Activated CD4-positive, alpha-beta memory T cell treated with anti-CD3 and anti-CD28 coated beads for 36 hours (primary cell): ENCODE measurements around the gene TEPSIN. TPM values are rescaled to one million over a fixed set of nuclear protein-coding genes. Genes with fewer than 3 reads are reported as not detected.

Experiments used
- CTCF ChIA-PET: fragments of 350-600 bp; sonication (Branson Sonifier 250); formaldehyde crosslinking; loops from one replicate; lab custom pipeline; 2021; ENCODE audit warnings: antibody characterized with exemption, inconsistent platforms; lab: Charles Lee
- POLR2A ChIA-PET: fragments of 350-600 bp; sonication (Branson Sonifier 250); formaldehyde crosslinking; loops from one replicate; lab custom pipeline; 2021; ENCODE audit warnings: antibody characterized with exemption; lab: Charles Lee
- DNase-seq: peaks from one replicate; pipeline ENCODE4 v3.0.0-alpha.2; 2020
- H3K27ac Mint-ChIP-seq: one replicate; pipeline ENCODE4 v1.8.0; 2021; ENCODE audit warnings: mixed read lengths
- H3K27me3 Mint-ChIP-seq: one replicate; pipeline ENCODE4 v1.8.0; 2021; ENCODE audit warnings: mixed read lengths
- H3K36me3 Mint-ChIP-seq: one replicate; pipeline ENCODE4 v1.8.0; 2021; ENCODE audit warnings: mixed read lengths
- H3K4me1 Mint-ChIP-seq: one replicate; pipeline ENCODE4 v1.8.0; 2021; ENCODE audit warnings: low read depth, mixed read lengths
- H3K4me3 Mint-ChIP-seq: one replicate; pipeline ENCODE4 v1.8.0; 2021; ENCODE audit warnings: mild to moderate bottlenecking, mixed read lengths
- H3K9me3 Mint-ChIP-seq: one replicate; pipeline ENCODE4 v1.8.0; 2021; ENCODE audit warnings: mixed read lengths
- intact Hi-C: fragments of 100-400 bp; cut with micrococcal nuclease; formaldehyde crosslinking; loops from one replicate; pipeline ENCODE4 v1.15.1; 2023
- total RNA-seq, 2 experiments: library from RNA; stranded (reverse); gene quantifications; one replicate each; pipeline ENCODE4 v1.2.3, GENCODE V29; 2021

TEPSIN gene
- total RNA-seq, 2 experiments from 2014 or later: 20.0 to 24.6 TPM

DNA sequence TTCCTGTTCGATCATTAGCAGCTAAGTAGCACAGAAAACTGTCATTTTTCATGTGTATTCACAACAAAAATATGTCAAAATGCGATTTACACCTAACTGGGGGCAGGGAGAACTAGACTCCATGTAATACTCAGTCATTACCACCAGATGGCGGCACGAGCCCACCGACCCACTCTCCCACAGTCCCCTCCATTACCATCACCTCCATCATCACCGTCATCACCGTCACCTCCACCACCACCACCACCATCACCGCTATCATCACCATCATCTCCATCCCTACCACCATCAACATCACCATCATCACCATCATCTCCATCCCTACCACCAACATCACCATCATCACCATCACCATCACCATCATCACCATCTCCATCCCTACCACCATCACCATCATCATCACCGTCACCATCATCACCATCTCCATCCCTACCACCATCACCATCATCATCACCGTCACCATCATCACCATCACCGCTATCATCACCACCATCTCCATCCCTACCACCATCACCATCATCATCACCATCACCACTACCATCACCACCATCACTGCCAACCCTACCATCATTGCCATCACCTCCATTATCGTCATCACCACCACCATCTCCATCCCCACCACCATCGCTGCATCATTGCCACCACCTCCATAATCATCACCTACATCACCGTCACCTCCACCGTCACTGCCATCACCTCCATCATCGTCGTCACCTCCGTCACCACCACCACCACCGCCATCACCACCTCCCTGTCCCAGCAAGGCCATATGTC is 14.7 kb upstream of the TEPSIN start:
- intact Hi-C loops: loop anchor here (2.0 to 5.0 kb wide), 2 partner anchors 41 to 229 kb away; partner anchors contain the start of gene SLC38A10
- H3K9me3 Mint-ChIP-seq: no peaks in the 10 kb centered on the region
- peaks cover 14% of the 10 kb centered on the region for H3K36me3 Mint-ChIP-seq
- ChIA-PET CTCF (interaction anchor here (0.6 to 2.6 kb wide), 19 partner anchors 8 to 599 kb away, joined by 3 to 29 read pairs (median 3); partner anchors contain the start of genes NPLOC4, SLC38A10 and TSPAN10), POLR2A (interaction anchor here (1.0 kb wide), 1 partner anchor 14 kb away, joined by 3 read pairs; no protein-coding TSS in a partner anchor)
- peaks cover 3% of the 10 kb centered on the region for H3K4me1 Mint-ChIP-seq
- no peak overlapping the region for H3K4me3 Mint-ChIP-seq
- H3K27ac Mint-ChIP-seq: no peak overlapping the region
- DNase-seq: peak; percentile 65
- H3K27me3 Mint-ChIP-seq: no peaks in the 10 kb centered on the region

DNA sequence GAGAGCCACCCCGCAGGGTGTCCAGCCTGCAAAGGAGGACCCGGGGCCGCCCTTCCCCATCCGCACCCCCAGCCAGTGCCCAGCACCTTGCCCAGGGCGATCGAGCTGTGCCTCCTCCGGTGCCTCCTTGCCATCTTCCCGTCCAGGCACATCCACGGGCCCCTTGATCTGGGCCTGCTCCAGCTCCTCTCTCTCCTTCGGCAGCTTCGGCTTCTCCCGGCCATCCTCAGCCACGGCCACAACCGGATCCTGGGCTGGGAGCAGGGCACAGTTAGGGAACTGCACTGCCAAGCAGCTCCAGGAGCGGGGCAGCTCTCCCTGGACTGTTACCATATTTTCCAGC is 14.1 kb upstream of the TEPSIN start:
- Mint-ChIP-seq H3K27ac (no peak overlapping the region), H3K9me3 (no peaks in the 10 kb centered on the region), H3K27me3 (no peaks in the 10 kb centered on the region), H3K4me3 (no peak overlapping the region), H3K36me3 (peaks cover 14% of the 10 kb centered on the region), H3K4me1 (peaks cover 3% of the 10 kb centered on the region)
- POLR2A ChIA-PET: interaction anchor here (1.0 kb wide), 1 partner anchor 13 kb away, joined by 3 read pairs; no protein-coding TSS in a partner anchor
- DNase-seq: no peak
- CTCF ChIA-PET: interaction anchor here (0.6 to 2.6 kb wide), 16 partner anchors 14 to 600 kb away, joined by 3 to 29 read pairs (median 3); partner anchors contain the start of genes NPLOC4, SLC38A10 and TSPAN10
- intact Hi-C loops: loop anchor here (2.0 to 5.0 kb wide), 2 partner anchors 42 to 229 kb away; partner anchors contain the start of gene SLC38A10

DNA sequence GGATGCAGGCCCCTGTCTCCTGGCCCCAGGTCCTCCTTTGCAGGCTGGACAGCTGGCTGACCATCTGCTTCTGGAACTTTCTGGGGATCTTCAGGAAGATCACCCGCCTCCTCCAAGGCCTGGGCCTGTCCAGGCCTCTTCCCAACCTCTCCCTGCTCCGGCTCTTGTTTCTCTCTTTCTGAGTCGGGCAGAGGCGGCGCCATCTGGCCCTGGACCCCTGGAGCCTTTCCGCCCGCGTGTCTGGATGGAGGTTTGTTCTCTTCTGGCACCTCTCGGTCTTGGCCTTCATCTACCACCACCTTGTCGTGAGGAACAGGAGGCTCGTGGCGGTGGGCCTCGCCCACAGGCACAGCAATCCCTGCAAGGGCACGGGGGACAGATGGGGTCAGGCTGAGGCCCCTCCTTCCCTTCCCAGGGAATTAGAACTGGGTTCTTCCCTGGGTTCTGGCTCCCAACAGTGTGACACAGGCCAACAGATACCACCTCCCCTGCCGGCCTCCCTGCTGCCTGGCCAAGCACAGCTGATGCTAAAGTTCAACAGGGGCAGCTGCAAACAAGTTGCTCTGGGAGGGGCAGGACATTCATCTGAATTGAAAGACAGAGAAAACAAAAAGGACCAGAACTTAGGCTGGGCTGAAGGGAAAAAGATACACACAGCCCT is 13.6 kb upstream of the TEPSIN start:
- POLR2A ChIA-PET: interaction anchor here (1.0 kb wide), 1 partner anchor 13 kb away, joined by 3 read pairs; no protein-coding TSS in a partner anchor
- Mint-ChIP-seq H3K36me3 (peaks cover 14% of the 10 kb centered on the region), H3K27me3 (no peaks in the 10 kb centered on the region), H3K4me1 (peaks cover 3% of the 10 kb centered on the region), H3K9me3 (no peaks in the 10 kb centered on the region), H3K4me3 (no peak overlapping the region), H3K27ac (no peak overlapping the region)
- DNase-seq: no peak
- CTCF ChIA-PET: interaction anchor here (0.6 to 2.6 kb wide), 16 partner anchors 14 to 601 kb away, joined by 3 to 29 read pairs (median 3); partner anchors contain the start of genes NPLOC4, SLC38A10 and TSPAN10
- intact Hi-C loops: loop anchor here (2.0 to 5.0 kb wide), 2 partner anchors 42 to 230 kb away; partner anchors contain the start of gene SLC38A10

DNA sequence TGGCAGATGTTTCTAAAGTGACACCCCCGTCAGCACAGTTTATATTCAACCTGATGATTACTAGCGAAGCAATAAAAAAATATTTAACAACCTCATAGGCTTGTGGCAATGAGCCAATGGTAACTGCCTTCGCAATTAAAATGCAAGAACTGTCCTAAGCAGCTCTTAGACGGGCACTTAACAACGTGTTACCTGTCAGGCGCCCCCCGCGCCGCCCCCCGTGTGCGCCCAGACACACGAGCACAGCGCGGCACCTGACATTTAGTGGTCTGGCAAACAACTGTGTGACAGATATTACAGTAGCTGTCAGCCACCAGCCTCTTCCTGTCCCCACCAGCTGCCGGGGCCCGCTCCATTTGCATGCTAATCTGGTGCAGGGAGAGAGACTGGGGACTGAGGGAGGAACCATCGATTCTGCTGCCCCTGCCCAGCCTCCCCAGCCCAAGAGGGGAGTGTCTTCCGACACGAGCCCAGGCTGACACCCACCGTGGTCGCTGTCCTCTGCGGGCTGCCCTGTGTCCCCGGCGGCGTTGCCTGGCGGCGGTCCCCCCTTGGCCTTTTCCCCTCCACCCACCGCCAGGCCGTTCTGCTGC is 12.9 kb upstream of the TEPSIN start:
- H3K27me3 Mint-ChIP-seq: no peaks in the 10 kb centered on the region
- DNase-seq: no peak
- H3K4me1 Mint-ChIP-seq: peaks cover 3% of the 10 kb centered on the region
- peaks cover 14% of the 10 kb centered on the region for H3K36me3 Mint-ChIP-seq
- intact Hi-C loops: loop anchor here (2.0 to 5.0 kb wide), 2 partner anchors 43 to 230 kb away; partner anchors contain the start of gene SLC38A10
- CTCF ChIA-PET: interaction anchor here (2.6 kb wide), 1 partner anchor 232 kb away, joined by 29 read pairs; no protein-coding TSS in a partner anchor
- POLR2A ChIA-PET: no interaction called here
- no peaks in the 10 kb centered on the region for H3K9me3 Mint-ChIP-seq
- H3K4me3 Mint-ChIP-seq: no peak overlapping the region
- H3K27ac Mint-ChIP-seq: no peak overlapping the region

DNA sequence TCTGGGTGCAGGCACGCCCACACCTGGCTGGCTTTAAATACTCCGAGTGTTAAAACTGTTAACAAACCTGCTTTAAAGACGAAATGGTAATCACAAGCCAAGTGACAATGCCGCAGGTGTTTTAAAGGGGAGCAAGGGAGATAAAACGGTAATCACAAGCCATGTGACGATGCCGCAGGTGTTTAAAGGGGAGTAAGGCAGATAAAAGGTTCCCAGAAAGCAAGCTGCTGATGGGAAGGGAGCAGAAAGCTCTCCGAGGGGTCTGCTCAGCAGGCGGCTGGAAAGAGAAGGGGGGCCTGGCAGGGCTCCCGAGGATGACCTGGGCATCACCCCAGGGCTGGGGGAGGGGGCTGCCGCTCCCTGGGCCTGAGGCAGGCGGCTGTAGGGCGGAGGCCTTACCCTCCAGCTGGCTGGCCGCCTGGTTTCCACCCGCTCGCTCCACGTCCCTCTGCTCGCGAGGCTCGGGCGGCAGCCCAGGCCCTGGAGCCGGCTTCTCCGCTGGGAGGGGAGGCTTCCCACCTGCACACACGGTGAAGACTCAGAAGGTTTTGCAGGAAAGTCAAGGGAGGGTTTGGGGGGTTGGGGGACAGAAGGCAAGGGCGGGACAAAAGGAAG is 12.3 kb upstream of the TEPSIN start:
- no peak for DNase-seq
- no peak overlapping the region for H3K4me3 Mint-ChIP-seq
- no peaks in the 10 kb centered on the region for H3K9me3 Mint-ChIP-seq
- H3K36me3 Mint-ChIP-seq: peaks cover 14% of the 10 kb centered on the region
- no peaks in the 10 kb centered on the region for H3K27me3 Mint-ChIP-seq
- peaks cover 3% of the 10 kb centered on the region for H3K4me1 Mint-ChIP-seq
- ChIA-PET POLR2A (no interaction called here), CTCF (interaction anchor here (2.6 kb wide), 1 partner anchor 233 kb away, joined by 29 read pairs; no protein-coding TSS in a partner anchor)
- no peak overlapping the region for H3K27ac Mint-ChIP-seq
- intact Hi-C loops: loop anchor here (5.0 kb wide), 1 partner anchor 231 kb away; no protein-coding TSS in a partner anchor

DNA sequence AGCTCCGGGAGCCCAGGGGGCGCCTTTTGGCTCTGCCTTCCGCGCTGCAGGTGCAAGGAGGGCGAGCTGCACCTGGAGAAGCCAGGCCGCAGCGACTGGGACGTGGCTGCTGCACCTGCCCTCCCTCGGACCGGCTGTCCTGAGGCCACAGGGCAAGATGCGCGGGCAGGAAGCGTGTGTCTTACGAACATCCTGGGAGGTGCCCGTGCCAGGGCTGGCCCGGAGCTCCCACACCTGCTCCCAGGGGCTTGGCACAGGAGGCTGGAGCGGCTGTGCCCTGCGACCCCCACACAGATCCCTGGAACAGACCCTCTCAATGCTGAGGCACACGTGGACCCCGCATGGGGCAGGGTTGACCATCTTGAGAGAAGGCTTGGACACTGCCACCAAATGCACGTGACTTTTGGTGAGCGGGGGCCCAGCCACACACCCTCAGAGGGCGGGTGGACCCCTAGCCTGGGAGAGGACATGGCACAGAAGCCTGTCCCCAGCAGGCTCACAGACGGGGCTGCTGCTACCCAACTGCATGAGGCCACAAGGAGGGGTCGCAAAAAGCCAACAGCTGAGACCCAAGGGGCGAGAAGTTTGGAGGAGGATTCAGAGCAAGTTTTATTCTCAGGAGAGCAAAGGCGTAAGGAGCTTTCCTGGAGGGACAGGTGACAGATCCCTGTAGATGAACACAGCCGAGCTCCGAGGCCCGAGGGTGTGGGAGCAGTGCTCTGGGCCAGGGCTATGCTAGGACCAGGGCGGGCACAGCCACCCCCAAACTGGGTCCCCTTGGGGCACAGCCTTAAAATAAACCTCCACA is 11.6 kb upstream of the TEPSIN start:
- Mint-ChIP-seq H3K4me1 (peaks cover 3% of the 10 kb centered on the region), H3K9me3 (no peaks in the 10 kb centered on the region), H3K27me3 (no peaks in the 10 kb centered on the region), H3K36me3 (peaks cover 14% of the 10 kb centered on the region), H3K4me3 (no peak overlapping the region), H3K27ac (no peak overlapping the region)
- POLR2A ChIA-PET: no interaction called here
- DNase-seq: no peak
- CTCF ChIA-PET: interaction anchor here (0.9 kb wide), 1 partner anchor 17 kb away, joined by 3 read pairs; no protein-coding TSS in a partner anchor
- intact Hi-C loops: loop anchor here (5.0 kb wide), 1 partner anchor 232 kb away; no protein-coding TSS in a partner anchor

DNA sequence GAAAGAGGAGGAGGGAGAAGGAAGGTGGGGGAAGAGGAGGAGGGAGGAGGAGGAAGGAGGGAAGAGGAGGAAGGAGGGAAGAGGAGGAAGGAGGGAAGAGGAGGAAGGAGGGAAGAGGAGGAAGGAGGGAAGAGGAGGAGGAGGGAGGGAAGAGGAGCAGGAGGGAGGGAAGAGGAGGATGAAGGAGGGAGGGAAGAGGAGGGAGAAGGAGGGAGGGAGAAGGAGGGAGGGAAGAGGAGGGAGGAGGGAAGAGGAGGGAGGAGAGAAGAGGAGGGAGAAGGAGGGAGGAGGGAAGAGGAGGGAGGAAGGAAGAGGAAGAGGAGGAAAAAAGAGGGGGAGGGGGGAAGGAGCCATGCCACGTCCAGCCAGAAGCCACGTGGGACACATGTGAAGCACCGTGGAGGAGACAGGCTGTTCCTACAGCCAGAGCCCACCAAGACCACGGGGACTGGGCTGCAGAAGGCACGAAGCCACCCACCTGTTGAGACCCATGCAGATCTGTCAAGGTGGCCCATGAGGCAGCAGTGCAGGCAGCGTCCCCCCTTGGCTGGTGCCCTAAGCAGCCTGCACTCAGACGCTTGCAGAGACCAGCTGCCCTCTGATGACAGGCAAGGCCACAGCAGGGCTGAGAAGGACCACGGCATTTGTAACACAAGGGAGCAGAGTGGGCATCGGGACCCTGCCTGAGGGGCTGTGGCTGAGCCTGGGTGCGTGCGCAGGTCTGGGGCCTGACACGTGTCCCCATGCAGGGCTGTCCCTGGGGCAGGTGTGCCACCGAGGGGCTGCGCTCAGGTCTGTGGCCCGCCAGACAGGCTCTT is 10.6 kb upstream of the TEPSIN start:
- Mint-ChIP-seq H3K27me3 (no peaks in the 10 kb centered on the region), H3K9me3 (no peaks in the 10 kb centered on the region), H3K4me1 (peaks cover 11% of the 10 kb centered on the region), H3K36me3 (peaks cover 14% of the 10 kb centered on the region), H3K27ac (no peak overlapping the region), H3K4me3 (no peak overlapping the region)
- DNase-seq: no peak
- intact Hi-C loops: loop anchor here (5.0 kb wide), 1 partner anchor 233 kb away; no protein-coding TSS in a partner anchor
- ChIA-PET CTCF (no interaction called here), POLR2A (no interaction called here)

DNA sequence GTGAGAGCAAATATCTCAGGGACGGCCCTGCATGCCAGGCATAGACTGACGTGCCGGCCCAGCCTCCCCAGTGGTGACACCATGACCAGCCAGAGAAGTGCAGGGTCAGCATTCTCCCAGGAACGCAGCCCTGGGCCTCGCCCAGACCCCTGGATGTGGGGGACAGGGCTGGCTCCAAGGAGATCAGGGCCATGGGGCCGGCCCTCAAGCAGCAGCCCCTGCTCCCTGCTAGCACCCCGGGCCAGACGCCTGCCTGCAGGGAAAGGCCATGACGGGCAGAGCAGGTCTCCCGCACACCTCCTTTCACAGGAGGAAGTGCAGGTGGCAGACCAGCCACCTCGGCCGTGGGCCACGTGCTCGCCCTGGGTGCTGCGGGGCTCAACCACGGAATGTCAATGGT is 9.8 kb upstream of the TEPSIN start:
- no peak for DNase-seq
- POLR2A ChIA-PET: no interaction called here
- Mint-ChIP-seq H3K27me3 (no peaks in the 10 kb centered on the region), H3K4me3 (no peak overlapping the region), H3K36me3 (peaks cover 14% of the 10 kb centered on the region), H3K9me3 (no peaks in the 10 kb centered on the region), H3K27ac (no peak overlapping the region), H3K4me1 (peaks cover 11% of the 10 kb centered on the region)
- CTCF ChIA-PET: no interaction called here
- intact Hi-C loops: no loop called here

DNA sequence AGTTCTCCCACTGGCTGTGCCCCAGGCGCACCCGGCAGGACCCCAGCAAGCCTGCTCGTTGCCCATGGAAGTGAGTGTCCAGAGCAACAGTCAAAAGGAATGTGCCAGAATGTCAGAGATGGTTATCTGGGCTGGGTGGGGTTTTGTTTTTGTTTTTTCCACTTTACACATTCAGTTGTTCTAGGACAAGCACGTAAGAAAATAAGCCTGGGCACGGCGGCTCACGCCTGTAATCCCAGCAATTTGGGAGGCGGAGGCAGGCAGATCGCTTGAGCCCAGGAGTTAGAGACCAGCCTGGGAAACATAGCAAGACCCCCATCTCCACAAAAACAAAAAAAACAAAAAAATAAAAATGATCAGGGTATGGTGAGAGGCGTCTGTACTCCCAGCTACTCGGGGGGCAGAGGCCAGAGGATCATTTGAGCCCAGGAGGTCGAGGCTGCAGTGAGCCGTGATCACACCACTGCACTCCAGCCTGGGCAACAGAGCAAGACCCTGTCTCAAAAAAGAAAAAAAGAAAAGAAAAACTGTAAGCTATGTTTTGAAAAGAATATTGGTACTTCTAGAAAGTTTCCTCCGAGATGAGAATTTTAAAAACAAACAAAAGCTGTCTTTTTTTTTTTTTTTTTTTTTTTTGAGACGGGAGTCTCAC is 8.6 kb upstream of the TEPSIN start:
- ChIA-PET POLR2A (interaction anchor here (1.1 kb wide), 1 partner anchor 9 kb away, joined by 3 read pairs; the partner anchor contains the start of genes NDUFAF8 and TEPSIN), CTCF (no interaction called here)
- H3K36me3 Mint-ChIP-seq: peaks cover 8% of the 10 kb centered on the region
- intact Hi-C loops: no loop called here
- H3K9me3 Mint-ChIP-seq: no peaks in the 10 kb centered on the region
- no peak overlapping the region for H3K4me3 Mint-ChIP-seq
- H3K4me1 Mint-ChIP-seq: peaks cover 8% of the 10 kb centered on the region
- H3K27ac Mint-ChIP-seq: no peak overlapping the region
- H3K27me3 Mint-ChIP-seq: no peaks in the 10 kb centered on the region
- no peak for DNase-seq
